HL-60 (cell line): Measurements from ENCODE around the gene AAMP.

ENCODE experiments used
- GABPA ChIP-seq: IDR thresholded peaks from 2 replicates; pipeline ENCODE4 v1.6.1; 2012; ENCODE audit warnings: low read depth
- POLR2AphosphoS5 ChIP-seq: IDR thresholded peaks from 2 replicates; pipeline ENCODE4 v1.6.1; 2012; ENCODE audit warnings: low read depth
- TF ChIP-seq, protein P1 (sequence below): IDR thresholded peaks from one replicate; pipeline ENCODE4 v1.5.1; 2011; ENCODE audit warnings: low read length, control low read depth, inconsistent platforms; ENCODE audit not compliant: insufficient read depth
- TF ChIP-seq, protein P2 (sequence below): IDR thresholded peaks from 2 replicates; pipeline ENCODE4 v1.6.1; 2012; ENCODE audit warnings: low read depth; ENCODE audit not compliant: insufficient replicate concordance

DNA sequence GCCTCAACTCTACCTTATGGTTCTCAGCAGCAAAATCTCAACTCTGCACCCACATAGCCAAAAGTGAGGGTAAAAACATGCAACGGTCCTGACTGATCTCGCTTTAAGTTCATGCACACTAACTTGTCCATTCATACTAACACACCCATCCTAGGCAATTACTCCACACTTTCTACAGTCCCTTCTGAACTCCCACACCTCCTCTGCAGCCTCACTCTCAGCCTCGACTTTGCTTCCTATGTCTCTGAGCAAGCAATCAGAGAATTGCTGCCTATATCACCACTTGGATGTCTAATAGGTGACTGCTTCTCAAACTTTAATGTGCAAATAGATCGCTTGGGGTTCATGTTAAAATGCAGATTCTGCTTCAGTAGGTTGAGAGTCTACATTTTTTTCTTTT lies 30.2 kb upstream of the AAMP start:
- TF ChIP-seq, protein P1, sequence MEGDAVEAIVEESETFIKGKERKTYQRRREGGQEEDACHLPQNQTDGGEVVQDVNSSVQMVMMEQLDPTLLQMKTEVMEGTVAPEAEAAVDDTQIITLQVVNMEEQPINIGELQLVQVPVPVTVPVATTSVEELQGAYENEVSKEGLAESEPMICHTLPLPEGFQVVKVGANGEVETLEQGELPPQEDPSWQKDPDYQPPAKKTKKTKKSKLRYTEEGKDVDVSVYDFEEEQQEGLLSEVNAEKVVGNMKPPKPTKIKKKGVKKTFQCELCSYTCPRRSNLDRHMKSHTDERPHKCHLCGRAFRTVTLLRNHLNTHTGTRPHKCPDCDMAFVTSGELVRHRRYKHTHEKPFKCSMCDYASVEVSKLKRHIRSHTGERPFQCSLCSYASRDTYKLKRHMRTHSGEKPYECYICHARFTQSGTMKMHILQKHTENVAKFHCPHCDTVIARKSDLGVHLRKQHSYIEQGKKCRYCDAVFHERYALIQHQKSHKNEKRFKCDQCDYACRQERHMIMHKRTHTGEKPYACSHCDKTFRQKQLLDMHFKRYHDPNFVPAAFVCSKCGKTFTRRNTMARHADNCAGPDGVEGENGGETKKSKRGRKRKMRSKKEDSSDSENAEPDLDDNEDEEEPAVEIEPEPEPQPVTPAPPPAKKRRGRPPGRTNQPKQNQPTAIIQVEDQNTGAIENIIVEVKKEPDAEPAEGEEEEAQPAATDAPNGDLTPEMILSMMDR = no peak
- TF ChIP-seq GABPA (no peak), POLR2AphosphoS5 (no peak)
- TF ChIP-seq, protein P2, sequence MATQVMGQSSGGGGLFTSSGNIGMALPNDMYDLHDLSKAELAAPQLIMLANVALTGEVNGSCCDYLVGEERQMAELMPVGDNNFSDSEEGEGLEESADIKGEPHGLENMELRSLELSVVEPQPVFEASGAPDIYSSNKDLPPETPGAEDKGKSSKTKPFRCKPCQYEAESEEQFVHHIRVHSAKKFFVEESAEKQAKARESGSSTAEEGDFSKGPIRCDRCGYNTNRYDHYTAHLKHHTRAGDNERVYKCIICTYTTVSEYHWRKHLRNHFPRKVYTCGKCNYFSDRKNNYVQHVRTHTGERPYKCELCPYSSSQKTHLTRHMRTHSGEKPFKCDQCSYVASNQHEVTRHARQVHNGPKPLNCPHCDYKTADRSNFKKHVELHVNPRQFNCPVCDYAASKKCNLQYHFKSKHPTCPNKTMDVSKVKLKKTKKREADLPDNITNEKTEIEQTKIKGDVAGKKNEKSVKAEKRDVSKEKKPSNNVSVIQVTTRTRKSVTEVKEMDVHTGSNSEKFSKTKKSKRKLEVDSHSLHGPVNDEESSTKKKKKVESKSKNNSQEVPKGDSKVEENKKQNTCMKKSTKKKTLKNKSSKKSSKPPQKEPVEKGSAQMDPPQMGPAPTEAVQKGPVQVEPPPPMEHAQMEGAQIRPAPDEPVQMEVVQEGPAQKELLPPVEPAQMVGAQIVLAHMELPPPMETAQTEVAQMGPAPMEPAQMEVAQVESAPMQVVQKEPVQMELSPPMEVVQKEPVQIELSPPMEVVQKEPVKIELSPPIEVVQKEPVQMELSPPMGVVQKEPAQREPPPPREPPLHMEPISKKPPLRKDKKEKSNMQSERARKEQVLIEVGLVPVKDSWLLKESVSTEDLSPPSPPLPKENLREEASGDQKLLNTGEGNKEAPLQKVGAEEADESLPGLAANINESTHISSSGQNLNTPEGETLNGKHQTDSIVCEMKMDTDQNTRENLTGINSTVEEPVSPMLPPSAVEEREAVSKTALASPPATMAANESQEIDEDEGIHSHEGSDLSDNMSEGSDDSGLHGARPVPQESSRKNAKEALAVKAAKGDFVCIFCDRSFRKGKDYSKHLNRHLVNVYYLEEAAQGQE = no peak
